GM10248 (cell line): Measurements from ENCODE around the gene KCNMA1.

ENCODE experiments used
- CTCF ChIA-PET: fragments of 300-600 bp; sonication (Branson Sonifier 250); formaldehyde crosslinking; extraction: SDS; loops from one replicate; lab custom pipeline; 2021; ENCODE audit warnings: antibody characterized with exemption; lab: Yijun Ruan, JAX
- POLR2A ChIA-PET: fragments of 350-650 bp; sonication (Branson Sonifier 250); formaldehyde crosslinking; extraction: SDS; loops from one replicate; lab custom pipeline; 2020; ENCODE audit warnings: antibody characterized with exemption; lab: Yijun Ruan, JAX
- DNase-seq: peaks from one replicate; pipeline ENCODE4 v3.0.0; 2012; ENCODE audit errors: extremely low spot score
- CTCF ChIP-seq: IDR thresholded peaks from 2 replicates; pipeline ENCODE4 v1.5.1; 2012; ENCODE audit warnings: mild to moderate bottlenecking, low read depth; ENCODE audit errors: extremely low read depth, missing control alignments, control extremely low read depth

KCNMA1 gene

DNA sequence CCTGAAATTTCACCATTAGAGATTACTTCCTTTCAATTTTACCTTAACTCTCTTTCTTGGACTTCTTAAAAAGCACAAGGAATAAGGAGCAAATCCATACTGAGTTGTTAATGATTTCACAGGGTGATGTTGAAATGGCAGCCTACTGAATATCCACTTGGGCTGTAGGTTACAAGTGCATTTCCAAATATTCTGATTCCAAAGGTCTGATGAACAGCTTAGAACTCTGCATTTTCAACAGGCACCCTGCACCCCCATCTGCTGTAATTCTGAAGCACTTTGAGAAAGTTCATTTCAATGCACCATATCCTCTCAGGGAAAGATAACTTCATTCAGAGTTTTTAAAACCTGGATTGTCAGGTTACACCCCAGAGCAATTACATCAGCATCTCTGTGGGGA, 368.4 kb downstream of the KCNMA1 start:
- ChIA-PET POLR2A (no interaction called here), CTCF (interaction anchor here (1.4 kb wide), 1 partner anchor 10 kb away, joined by 4 read pairs; no protein-coding TSS in a partner anchor)
- no peak for TF ChIP-seq CTCF
- no peak for DNase-seq

GRCh38 chr10:77268721-77269120, 368.9 kb downstream of the KCNMA1 start:
- CTCF ChIA-PET, result no interaction called here
- DNase-seq, result no peak
- no peak for TF ChIP-seq CTCF
- POLR2A ChIA-PET, result no interaction called here

- CTCF ChIA-PET, result interaction anchor here (1.0 to 2.0 kb wide), 3 partner anchors 17 to 95 kb away, joined by 3 to 6 read pairs (median 3); no protein-coding TSS in a partner anchor
- POLR2A ChIA-PET, result no interaction called here
- no peak for TF ChIP-seq CTCF
- DNase-seq, result no peak
These were observed 369.6 kb downstream of the KCNMA1 start for GRCh38 chr10:77267703-77268675.

DNA sequence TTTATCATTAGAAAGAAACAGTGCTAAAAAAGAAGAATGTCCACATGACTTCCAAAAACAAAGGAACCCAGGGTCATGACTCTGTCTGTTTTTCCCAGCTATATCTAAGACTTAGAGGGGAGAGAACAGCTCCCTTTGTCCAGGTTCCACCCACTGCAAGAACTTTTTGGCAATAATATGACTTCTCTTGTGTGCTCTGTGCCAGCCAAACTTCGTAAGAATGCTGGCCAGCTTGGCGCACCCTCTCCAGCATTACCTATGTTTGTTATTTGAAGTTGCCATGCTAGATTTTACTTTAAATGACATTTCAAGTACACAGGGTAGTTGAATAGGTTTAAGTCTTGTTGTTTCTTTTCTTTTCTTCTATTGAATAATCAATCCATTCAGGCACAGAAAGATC, 371.4 kb downstream of the KCNMA1 start:
- ChIA-PET POLR2A (no interaction called here), CTCF (interaction anchor here (0.7 to 2.0 kb wide), 3 partner anchors 13 to 18 kb away, joined by 3 to 6 read pairs (median 3); no protein-coding TSS in a partner anchor)
- no peak for DNase-seq

DNA sequence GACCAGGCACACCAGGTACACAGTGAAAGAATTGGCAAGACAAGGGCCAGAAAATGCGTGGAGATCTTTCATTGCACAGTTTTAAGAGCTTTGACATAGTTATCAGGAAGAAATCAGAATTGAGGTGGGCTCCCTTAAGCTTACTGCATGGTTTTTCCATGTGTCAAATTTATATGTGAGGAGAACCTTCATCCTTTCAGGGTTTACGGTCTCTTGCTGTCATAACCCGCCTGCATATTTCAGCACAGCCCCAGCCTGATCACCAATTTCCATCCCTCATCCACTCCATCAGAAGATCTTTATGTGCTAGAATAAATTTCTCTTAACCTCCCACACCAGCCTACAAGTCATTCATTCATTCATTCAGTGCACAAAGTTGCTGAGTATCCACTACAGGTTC, 373.1 kb downstream of the KCNMA1 start:
- ChIA-PET CTCF (interaction anchor here (0.7 to 1.6 kb wide), 2 partner anchors 8 to 14 kb away, joined by 3 to 5 read pairs; no protein-coding TSS in a partner anchor), POLR2A (no interaction called here)
- no peak for TF ChIP-seq CTCF
- no peak for DNase-seq

More for the DNA sequence above, 371.4 kb downstream of the KCNMA1 start:
- no peak for TF ChIP-seq CTCF

GRCh38 chr10:77264107-77264506, 373.5 kb downstream of the KCNMA1 start:
- TF ChIP-seq CTCF, result no peak
- CTCF ChIA-PET, result interaction anchor here (0.7 to 1.6 kb wide), 3 partner anchors 9 to 13 kb away, joined by 3 to 5 read pairs (median 3); no protein-coding TSS in a partner anchor
- POLR2A ChIA-PET, result no interaction called here
- DNase-seq, result peak; percentile 22
